Spleen (tissue), 3 donors: ENCODE results near the gene KRTAP12-1.

ENCODE experiments used
- POLR2A ChIP-seq, 3 donors: fragments of 450-650 bp; IDR thresholded peaks; one replicate each; pipeline ENCODE4 v1.5.1; 2017; ENCODE audit warnings: antibody characterized with exemption in 3 of 3, mild to moderate bottlenecking in 1 of 3
- POLR2AphosphoS5 ChIP-seq, 3 donors: sonication (generic); formaldehyde crosslinking; IDR thresholded peaks; one replicate each; pipeline ENCODE4 v1.5.1; 2017; ENCODE audit warnings: antibody characterized with exemption in 3 of 3

GRCh38 chr21:44701023-44701400 is 19.0 kb upstream of the KRTAP12-1 start:
- no peak for TF ChIP-seq POLR2AphosphoS5 (IDR thresholded peaks at IDR 0.05)
- no peak for TF ChIP-seq POLR2A (IDR thresholded peaks at IDR 0.05)
